Testis (tissue), 3 donors: ENCODE results near the gene MINDY2. TPM values are rescaled to one million over a fixed set of nuclear protein-coding genes. Genes with fewer than 3 reads are reported as not detected.
"Not testable (repeated sequence)": the region's sequence is repeated elsewhere in the genome, so short reads cannot be mapped to it uniquely, and the experiment has no call there.

ENCODE experiments used
- DNase-seq: peaks from one replicate; pipeline ENCODE4 v3.0.0-alpha.2; 2019
- H3K27ac ChIP-seq, 2 donors: fragments of 200-600 bp; sonication (generic); one replicate each; pipeline ENCODE4 v1.5.1; 2019
- H3K27me3 ChIP-seq: fragments of 200-600 bp; sonication (generic); one replicate; pipeline ENCODE4 v1.5.1; 2019
- H3K36me3 ChIP-seq: fragments of 200-600 bp; sonication (generic); one replicate; pipeline ENCODE4 v1.5.1; 2017; ENCODE audit warnings: low read depth; ENCODE audit errors: missing control alignments
- H3K4me1 ChIP-seq: fragments of 200-600 bp; sonication (generic); one replicate; pipeline ENCODE4 v1.5.1; 2019
- H3K4me3 ChIP-seq, 2 donors: fragments of 200-600 bp; sonication (generic); one replicate each; pipeline ENCODE4 v1.5.1; 2017 to 2019
- H3K9me3 ChIP-seq: fragments of 200-600 bp; sonication (generic); one replicate; pipeline ENCODE4 v1.5.1; 2017
- POLR2A ChIP-seq: fragments of 450-650 bp; IDR thresholded peaks from one replicate; pipeline ENCODE4 v1.6.1; 2017; ENCODE audit warnings: antibody characterized with exemption, mild to moderate bottlenecking, moderate library complexity
- WGBS, 2 donors: methylation state at CpG; one replicate each; pipeline ENCODE4 v1.1.5; 2018; 5-methylcytosine and 5-hydroxymethylcytosine counted together
- intact Hi-C: fragments of 100-400 bp; cut with DNase I; formaldehyde crosslinking; loops from one replicate; pipeline ENCODE4 v1.15.1; 2023; ENCODE audit warnings: low total_unique reads
- polyA plus RNA-seq: library from polyadenylated mRNA; stranded (reverse); fragments of 350-450 nt; fragmentation: Illumina TruSeq; extraction: RNeasy Lipid Tissue Mini Kit (QIAGEN cat#74804); gene quantifications from one replicate; pipeline ENCODE4 v1.2.3, GENCODE V29; 2014; ENCODE audit warnings: low read depth, low replicate concordance; ENCODE audit not compliant: insufficient read depth
- total RNA-seq, 2 donors: library from RNA; depleted of rRNA; stranded (reverse); fragments of >200 nt; gene quantifications; one replicate each; pipeline ENCODE4 v1.2.3, GENCODE V29; 2016
- TF ChIP-seq, protein P1 (sequence below), 3 experiments: fragments of 450-650 bp in 2 of 3; fragments of 200-600 bp in 1 of 3; sonication (generic) in 1 of 3; IDR thresholded peaks; one replicate each; pipeline ENCODE4 v1.5.1; 2016 to 2019; ENCODE audit warnings: antibody characterized with exemption in 3 of 3, mild to moderate bottlenecking in 2 of 3, moderate library complexity in 1 of 3

The MINDY2 gene
- total and polyA plus RNA-seq, 3 donors from 2014 or later, result 9.9 to 15.4 (median 15.0) TPM

DNA sequence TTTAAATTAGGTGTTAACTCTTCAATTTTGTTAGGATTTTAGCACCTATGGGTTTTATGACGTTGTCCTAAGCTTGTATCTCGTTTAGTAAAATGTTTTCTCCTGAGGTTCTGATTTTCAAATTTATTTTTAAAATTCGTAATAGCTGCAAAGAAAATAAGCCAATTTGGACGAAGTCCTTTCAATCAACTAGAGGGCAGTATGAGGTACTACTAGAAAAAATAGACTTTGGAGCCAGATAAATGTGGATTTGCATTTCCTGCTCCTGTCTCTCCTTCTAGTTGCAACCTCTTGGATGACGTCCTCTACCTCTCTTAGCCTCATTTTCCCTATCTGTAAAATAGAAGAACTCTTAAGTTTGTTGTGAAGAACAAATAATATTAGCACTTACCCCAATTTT lies 81.2 kb downstream of the MINDY2 start:
- TF ChIP-seq POLR2A, result no peak
- TF ChIP-seq, protein P1, sequence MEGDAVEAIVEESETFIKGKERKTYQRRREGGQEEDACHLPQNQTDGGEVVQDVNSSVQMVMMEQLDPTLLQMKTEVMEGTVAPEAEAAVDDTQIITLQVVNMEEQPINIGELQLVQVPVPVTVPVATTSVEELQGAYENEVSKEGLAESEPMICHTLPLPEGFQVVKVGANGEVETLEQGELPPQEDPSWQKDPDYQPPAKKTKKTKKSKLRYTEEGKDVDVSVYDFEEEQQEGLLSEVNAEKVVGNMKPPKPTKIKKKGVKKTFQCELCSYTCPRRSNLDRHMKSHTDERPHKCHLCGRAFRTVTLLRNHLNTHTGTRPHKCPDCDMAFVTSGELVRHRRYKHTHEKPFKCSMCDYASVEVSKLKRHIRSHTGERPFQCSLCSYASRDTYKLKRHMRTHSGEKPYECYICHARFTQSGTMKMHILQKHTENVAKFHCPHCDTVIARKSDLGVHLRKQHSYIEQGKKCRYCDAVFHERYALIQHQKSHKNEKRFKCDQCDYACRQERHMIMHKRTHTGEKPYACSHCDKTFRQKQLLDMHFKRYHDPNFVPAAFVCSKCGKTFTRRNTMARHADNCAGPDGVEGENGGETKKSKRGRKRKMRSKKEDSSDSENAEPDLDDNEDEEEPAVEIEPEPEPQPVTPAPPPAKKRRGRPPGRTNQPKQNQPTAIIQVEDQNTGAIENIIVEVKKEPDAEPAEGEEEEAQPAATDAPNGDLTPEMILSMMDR (IDR thresholded peaks at IDR 0.05), result no peak
- no peak overlapping the region for H3K27ac ChIP-seq
- WGBS, 2 donors, result 78 to 82% methylated on average over 5 of the region's 5 CpGs
- H3K27me3 ChIP-seq, result no peaks in the 10 kb centered on the region
- no peak overlapping the region for H3K4me3 ChIP-seq
- H3K36me3 ChIP-seq, result no peaks in the 10 kb centered on the region
- no peaks in the 10 kb centered on the region for H3K4me1 ChIP-seq
- DNase-seq, result no peak
- intact Hi-C loops, result no loop called here
- H3K9me3 ChIP-seq, result no peaks in the 10 kb centered on the region

DNA sequence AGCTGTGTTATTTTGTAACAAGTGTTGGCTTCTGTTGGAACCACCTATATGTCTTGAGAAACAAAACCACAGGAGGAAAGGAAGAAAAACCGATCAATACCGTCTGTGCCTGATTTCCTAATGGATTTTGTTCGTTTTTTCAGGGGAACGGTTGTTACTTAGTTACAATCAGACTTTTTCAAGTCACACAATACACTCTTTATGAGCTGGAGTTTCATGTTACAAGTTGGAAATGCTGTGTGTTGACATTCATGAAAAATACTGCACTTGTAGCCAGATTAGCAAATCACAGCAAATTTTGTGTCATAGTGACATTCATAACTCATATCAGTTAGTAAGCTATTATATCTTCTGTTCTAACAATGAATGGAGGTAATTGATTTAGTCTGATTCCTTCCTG lies 83.5 kb downstream of the MINDY2 start:
- WGBS, 2 donors, result 51 to 52% methylated on average over 4 of the region's 4 CpGs
- TF ChIP-seq POLR2A, result no peak
- TF ChIP-seq, protein P1 (IDR thresholded peaks at IDR 0.05), result no peak
- no peaks in the 10 kb centered on the region for H3K9me3 ChIP-seq
- DNase-seq, result no peak
- no peaks in the 10 kb centered on the region for H3K36me3 ChIP-seq
- H3K27me3 ChIP-seq, result no peaks in the 10 kb centered on the region
- H3K4me1 ChIP-seq, result no peaks in the 10 kb centered on the region
- intact Hi-C loops, result no loop called here
- peak overlapping the region; percentile 25 to 49 for H3K27ac ChIP-seq
- H3K4me3 ChIP-seq, result no peak overlapping the region

DNA sequence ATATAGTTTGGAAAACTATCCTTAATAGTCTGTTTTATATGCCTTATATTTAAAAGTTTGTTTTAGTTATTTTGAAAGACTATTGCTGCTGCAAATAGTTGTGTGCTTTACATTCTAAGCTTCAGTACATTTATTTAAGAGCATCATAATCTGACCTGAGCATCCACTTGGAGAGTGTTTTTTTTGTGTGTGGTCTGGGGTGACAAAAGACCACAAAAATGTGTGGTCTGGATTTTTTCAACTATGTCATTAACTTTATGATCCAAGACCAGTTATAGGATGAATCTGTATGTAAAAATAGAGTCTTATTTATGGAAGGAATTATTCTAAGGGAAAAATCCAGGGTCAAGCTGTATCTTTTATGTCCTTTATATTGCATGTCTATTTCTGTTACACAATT lies 85.0 kb downstream of the MINDY2 start:
- no peak for TF ChIP-seq POLR2A
- TF ChIP-seq, protein P1 (IDR thresholded peaks at IDR 0.05), result no peak
- no peak for DNase-seq
- intact Hi-C loops, result no loop called here

DNA sequence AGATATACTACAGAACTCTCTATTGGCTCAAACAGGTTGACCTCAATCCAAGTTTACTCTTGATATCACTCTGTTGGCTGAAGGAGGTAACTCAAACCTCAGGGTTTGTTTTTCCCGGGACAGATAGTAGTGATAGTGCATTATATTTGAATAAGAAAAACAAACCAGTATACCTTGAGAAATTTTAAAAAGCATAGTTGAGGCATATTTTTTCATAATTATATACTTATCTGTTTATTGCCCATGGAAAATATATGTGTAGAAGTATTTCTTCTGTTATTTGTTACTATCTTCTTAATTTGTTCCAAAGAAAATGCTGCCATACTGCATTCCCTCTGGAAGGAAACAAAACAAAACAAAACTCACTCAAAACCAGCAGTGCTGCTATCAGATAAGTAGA lies 85.5 kb downstream of the MINDY2 start:
- H3K27ac ChIP-seq, H3K27me3 ChIP-seq, H3K4me1 ChIP-seq, intact Hi-C loops, DNase-seq, H3K36me3 ChIP-seq, H3K4me3 ChIP-seq, H3K9me3 ChIP-seq: not testable (repeated sequence)
- 49 to 69% methylated on average over 1 of the region's 1 CpG for WGBS, 2 donors

More for the DNA sequence above, 85.0 kb downstream of the MINDY2 start:
- Histone ChIP-seq H3K27me3 (no peaks in the 10 kb centered on the region), H3K9me3 (no peaks in the 10 kb centered on the region), H3K4me3 (no peak overlapping the region), H3K27ac (no peak overlapping the region), H3K4me1 (no peaks in the 10 kb centered on the region), H3K36me3 (no peaks in the 10 kb centered on the region)

DNA sequence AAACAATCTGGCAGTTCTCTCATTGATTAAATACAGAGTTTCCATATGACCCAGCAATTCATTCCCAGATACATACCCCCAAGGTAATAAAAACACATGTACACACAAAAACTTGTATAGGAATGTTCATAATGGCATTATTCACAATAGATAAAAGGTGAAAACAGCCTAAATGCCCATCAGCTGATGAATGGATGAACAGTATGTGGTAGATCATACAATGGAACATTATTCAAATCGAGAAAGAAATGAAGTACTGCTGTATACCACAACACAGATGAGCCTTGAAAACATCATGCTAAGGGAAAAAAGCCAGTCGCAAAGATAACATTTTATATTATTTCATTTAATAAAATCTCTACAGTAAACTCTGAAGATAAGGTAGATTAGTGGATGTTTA lies 91.2 kb downstream of the MINDY2 start:
- intact Hi-C loops, result no loop called here
- H3K9me3 ChIP-seq, result no peaks in the 10 kb centered on the region
- no peak overlapping the region for H3K27ac ChIP-seq
- WGBS, 2 donors, result 66 to 74% methylated on average over 2 of the region's 2 CpGs
- H3K4me1 ChIP-seq, result peaks cover 17% of the 10 kb centered on the region
- no peaks in the 10 kb centered on the region for H3K36me3 ChIP-seq
- TF ChIP-seq, protein P1 (IDR thresholded peaks at IDR 0.05), result no peak
- TF ChIP-seq POLR2A, result no peak
- no peak overlapping the region for H3K4me3 ChIP-seq
- DNase-seq, result no peak
- H3K27me3 ChIP-seq, result no peaks in the 10 kb centered on the region
